OCI-M1 (cell line): ENCODE data around the gene TSPEAR.
"Not testable (repeated sequence)": the region's sequence is repeated elsewhere in the genome, so short reads cannot be mapped to it uniquely, and the experiment has no call there.

Experiments used
- DNase-seq: peaks from one replicate; lab custom pipeline; 2025; lab: John Stamatoyannopoulos, UW

TSPEAR gene

GRCh38 chr21:44702111-44702972 lies 9.0 kb downstream of the TSPEAR start:
- no peak for DNase-seq

DNA sequence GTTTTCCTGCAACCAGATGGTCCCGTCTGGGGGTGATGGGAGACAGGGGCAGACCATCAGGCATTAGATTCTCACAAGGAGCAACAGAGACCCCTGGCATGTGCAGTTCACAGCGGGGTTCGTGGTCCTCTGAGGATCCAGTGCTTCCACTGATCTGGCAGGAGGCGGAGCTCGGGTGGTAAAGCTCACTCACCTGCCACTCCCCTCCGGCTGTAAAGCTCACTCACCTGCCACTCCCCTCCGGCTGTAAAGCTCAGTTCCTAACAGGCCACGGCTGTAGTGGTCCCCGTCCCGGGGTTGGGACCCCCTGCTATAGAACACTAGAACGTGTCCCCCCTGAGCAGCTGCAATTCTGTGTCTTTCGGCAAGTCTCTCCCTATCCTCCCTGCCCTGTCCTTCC lies 9.8 kb downstream of the TSPEAR start:
- DNase-seq: no peak

GRCh38 chr21:44701023-44701400 lies 10.4 kb downstream of the TSPEAR start:
- DNase-seq: no peak

DNA sequence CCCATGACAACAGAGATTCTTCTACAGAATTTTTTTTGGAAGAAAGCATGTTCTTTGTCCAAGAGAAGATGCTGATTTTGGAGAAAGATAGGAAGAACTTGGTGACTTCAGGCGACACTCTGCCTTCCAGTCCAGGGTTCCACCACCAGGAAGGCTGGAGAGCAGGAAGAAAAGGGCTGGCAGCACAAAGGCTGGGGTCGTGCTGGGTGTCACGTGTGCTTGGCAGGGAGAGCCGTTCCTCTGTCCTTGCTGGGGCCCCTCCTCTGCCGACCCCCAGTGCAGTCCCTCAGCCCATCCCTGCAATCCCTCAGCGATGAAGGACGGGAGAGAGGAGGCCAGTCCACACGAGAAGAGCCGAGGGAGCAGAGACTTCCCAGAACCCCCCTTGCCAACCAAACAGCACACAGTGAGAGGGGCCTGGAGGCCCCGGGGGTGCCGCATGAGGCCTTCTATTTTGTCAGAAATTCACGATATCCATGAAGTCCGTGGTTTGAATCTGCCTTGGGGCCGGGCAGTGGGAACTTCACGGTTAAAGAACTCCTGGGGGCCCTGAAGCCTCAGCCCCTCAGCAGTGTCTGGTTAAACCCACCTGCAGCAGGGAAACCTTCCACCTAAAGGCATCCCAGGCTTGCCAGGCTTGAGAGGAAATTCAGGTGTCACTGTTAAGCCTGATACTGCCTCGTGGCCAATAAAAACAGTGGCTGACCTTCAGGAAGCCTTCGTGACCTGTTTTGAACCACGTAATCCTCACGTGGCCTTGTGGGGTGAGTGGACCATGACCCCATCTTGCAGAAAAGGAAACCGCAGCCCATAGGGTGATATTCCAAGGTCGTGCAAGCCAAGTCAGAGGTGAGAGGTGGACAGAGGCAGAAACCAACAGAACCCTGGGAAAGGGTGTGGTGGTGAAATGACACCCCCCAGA lies 11.0 kb downstream of the TSPEAR start:
- no peak for DNase-seq

DNA sequence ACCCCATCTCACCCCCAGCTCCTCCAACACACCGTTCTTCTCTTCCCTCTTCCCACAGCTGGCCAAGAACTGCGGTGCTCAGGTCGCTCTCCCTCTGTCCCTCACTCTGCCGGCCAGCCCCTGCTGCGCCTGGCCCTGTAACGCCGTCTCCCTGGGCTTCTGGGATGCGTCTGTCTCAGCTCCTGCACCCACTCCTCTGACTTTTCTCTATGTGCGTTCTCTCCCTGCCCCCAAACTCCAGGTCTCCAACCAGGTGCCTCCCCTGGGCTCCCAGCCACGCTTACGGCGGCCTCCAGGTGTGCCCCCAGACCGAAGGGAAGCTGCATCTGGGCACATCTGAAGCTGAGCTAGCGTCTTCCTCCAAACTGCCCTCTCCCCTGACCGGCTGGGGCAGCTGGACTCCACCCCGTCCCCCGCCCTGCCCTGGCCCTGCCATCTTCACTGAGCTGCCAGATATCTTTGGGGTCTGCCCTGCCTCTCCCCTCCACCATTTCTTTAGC lies 11.8 kb downstream of the TSPEAR start:
- DNase-seq: no peak

DNA sequence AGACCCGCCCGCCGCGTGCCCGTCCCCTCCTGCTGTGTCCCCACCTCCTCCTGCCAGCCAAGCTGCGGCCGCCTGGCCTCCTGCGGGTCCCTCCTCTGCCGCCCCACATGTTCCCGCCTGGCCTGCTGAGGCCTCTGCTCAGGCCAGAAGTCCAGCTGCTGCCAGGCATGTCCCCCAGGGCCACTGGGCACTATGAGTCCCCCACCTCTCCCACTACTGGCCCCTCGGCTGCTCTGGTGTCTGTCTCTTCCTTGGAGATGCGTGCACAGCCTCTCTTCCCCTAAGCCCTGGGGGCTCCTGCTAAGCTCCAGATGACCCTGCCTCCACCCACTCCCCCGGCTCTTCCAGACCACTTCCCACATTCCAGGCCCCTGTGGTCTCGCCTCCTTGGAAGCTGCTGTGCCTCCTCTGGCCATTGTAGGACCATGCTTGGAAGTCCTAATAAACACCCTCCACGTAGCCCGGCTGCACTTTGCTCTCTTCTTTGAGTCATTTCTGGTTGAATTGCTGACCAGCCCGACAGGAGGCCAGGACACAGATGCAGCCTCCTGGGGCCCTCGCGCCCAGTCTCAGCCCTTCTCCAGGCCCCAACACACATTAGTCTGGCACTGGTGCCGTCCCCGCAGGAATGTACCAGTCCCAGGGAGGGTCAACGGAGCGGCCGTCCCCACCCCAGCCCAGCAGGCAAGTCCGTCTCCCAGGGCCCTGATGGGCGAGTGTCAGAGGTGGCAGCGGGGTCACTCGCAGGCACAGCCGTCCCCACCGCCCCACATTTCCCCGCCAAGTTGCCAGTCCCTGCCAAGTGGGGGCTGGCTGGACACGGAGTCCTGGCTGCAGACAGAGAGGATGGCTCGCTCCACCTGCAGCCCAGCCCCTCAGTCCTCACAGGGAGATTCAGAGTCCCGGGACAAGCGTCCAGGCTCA lies 13.3 kb downstream of the TSPEAR start:
- no peak for DNase-seq

DNA sequence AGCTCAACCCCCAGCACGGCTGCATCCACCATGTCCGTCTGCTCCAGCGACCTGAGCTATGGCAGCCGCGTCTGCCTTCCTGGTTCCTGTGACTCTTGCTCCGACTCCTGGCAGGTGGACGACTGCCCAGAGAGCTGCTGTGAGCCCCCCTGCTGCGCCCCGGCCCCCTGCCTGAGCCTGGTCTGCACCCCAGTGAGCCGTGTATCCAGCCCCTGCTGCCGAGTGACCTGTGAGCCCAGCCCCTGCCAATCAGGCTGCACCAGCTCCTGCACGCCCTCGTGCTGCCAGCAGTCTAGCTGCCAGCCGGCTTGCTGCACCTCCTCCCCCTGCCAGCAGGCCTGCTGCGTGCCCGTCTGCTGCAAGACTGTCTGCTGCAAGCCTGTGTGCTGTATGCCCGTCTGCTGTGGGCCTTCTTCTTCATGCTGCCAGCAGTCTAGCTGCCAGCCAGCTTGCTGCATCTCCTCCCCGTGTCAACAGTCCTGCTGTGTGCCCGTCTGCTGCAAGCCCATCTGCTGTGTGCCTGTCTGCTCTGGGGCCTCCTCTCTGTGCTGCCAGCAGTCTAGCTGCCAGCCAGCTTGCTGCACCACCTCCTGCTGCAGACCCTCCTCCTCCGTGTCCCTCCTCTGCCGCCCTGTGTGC lies 14.1 kb downstream of the TSPEAR start, which contains the start of gene KRTAP10-12:
TSS of gene KRTAP10-12 (plus strand) at position 1 of the 639 bp plus-strand sequence. CDS start at position 31, 30 bp downstream.
- DNase-seq: not testable (repeated sequence)

- no peak for DNase-seq
Observed at GRCh38 chr21:44696572-44696971, 14.8 kb downstream of the TSPEAR start.

DNA sequence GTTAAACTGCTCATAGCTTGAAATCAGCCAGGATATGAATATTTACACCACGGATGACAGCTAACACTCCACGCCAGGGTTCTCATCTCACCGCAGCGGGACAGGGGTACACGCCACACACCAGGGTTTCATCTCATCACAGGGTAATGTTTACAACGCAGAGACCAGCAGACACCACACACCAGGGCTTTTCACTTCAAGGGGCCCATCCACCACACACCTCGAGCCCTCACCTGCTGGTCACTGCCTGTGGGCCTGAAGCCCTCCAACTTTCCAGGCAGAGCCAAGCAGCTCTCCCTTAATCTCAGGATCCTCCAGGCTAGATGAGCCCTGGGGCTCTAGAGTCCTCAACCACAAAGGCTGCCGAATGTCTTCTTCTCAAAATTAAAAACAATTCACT lies 15.7 kb downstream of the TSPEAR start:
- no peak for DNase-seq

- no peak for DNase-seq
Observed at GRCh38 chr21:44695184-44695583, 16.2 kb downstream of the TSPEAR start.

DNA sequence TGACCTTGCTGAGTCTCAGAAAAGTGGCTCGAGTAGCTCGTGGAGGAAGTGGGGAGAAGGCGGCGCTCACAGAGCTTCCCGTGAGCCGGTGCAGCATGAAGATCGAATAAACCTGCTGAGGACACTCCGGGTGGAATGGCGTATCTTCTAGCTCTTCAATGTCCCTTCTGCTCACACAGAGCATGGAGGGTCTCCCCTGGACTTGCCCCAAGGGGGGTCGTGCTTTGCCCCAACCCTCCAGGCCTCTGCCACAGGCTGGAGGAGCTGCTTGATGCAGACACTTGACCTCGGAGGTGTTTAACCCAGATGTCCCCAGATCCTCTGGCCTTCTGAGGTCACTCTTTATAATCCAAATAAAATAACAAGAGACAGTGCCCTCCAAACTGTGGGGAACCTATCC lies 16.6 kb downstream of the TSPEAR start:
- DNase-seq: no peak

DNA sequence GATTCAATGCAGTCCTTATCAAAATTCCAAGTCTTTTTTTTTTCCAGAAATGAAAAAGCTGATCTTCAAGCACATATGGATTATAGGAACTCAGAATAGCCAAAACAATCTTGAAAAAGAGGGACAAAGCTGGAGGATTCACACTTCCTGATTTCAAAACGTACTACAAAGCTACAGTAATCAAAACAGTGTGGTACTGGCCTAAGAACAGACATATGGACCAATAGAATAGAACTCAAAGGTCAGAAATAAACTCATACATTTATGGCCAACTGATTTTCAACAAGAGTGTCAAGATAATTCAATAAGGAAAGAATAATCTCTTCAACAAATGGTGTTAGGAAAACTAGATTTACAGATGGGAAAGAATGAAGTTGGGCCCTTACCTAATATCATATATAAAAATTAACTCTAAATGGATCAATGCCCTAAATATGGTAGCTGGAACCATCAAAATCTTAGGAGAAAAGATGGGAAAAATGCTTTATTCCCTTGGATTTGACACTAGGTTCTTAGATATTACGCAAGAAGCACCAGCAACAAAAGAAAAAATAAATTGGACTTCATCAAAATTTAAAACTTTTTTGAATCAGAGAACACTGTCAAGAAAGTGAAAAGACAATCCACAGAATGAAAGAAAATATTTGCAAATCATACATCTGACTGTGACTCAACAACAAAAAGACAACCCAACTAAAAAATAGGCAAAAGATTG lies 18.4 kb downstream of the TSPEAR start:
- no peak for DNase-seq

DNA sequence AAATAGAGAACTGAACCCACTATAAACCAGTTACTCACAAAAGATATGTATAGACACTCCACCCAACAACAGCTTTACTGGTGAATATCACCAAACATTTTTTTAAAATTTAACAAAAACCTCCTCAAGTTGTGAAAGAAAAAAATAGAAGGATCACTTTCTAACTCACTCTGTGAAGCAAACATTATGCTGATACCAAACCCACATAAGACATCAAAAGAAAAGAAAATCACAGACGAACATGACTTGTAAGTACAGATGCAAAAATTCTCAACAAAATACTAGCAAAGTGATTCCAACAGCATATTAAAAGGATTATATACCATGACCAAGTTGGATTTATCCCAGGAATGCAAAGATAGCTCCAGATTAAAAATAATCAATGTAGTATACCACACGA lies 19.7 kb downstream of the TSPEAR start:
- no peak for DNase-seq

GRCh38 chr21:44689740-44690139 lies 21.6 kb downstream of the TSPEAR start:
- not testable (repeated sequence) for DNase-seq

DNA sequence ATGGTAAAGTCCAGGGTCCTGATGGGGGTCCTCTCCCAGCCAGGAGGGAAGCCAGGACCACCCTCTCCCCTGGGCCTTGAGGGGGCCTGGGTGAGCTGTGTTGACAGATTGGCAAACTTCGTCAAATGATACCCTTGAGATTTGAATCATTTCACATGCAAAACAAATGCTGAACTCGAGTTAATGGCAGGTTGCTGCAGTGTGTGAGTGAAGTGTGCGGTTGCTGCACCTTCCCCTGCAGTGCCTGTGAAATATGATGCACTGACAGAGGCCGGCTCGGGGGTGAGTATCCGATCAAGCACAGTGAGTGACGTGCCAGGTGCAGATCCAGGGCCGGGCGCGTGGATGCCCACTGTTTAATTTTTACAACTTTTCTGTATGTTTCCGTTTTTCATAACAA lies 23.7 kb downstream of the TSPEAR start:
- no peak for DNase-seq

DNA sequence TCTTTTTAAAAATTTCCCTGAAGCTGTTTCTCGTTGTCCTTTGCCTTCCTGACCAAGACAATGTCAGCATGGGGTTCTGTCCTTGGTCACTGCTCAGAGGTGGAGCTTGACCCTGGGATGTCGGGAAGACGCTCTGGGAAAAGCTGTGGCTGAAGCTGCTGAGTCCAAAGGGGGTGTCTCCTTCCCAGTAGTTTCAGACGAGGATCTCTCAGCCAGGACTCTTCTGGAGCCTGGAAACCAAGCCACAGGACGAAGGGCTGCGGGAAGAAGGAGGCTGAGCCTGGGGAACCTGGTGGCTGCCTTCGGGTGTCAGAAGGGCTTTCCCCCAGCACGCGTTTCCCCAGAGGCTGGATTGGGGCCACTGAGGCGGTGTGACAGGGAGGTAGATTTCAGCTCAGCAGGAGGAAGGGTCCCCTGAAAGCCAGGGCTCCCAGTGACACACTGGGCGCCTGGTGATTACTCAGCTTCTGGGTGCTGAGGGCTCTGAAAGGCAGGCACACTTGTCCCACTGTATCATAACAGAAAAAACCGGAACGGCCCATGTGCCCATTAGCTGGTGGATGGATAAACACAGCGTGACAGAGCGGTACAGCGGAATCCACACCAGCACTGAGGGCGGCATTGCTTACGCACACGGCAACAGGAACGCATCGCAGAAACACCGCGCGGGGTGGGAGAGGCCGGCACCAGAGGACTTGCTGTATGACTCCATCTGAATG lies 24.4 kb downstream of the TSPEAR start:
- DNase-seq: no peak

DNA sequence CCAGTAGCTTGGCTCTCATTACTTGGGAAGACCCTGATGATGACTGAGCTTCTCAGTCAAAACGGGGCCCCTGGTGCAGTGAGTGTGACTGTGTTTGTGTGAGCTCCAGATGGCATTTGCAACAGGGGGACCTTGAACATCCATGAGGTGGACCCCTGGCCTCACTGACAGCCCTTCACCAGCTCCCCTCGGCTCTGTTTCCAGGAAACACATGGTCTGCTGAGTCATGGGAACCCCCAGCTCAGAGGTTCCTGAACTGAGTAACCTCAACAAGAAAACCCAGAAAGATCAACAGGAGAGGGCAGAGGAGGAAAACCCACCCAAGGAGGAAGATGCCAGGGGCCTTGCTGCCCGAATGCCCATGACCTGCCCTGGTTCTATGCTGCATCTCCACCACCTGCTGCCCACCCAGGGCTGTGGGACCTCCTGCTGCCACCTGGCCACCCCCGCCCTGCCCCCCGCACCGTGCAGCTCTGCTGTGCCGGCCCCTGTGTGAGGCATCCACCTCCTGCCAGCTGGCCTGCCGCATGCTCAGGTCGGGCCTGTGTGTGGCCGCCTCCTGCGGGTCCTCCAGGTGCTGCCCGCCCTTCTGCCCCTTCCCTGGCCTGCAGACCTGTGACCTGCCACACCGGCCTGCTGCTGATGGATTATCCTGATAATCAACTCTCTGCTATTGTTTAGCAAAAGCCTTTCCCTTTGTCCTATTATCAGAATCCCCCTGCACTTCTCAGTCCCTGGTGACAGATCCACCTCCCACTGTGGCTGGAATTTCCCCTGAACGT lies 25.2 kb downstream of the TSPEAR start:
- no peak for DNase-seq

- not testable (repeated sequence) for DNase-seq
Observed at GRCh38 chr21:44685050-44685449, 26.3 kb downstream of the TSPEAR start.

GRCh38 chr21:44684483-44684882 lies 26.9 kb downstream of the TSPEAR start:
- no peak for DNase-seq
